Keratinocyte (primary cell): ENCODE measurements around the gene ZNF701.

Source experiments
- CTCF ChIP-seq, 3 experiments: IDR thresholded peaks in 1 of 3; conservative IDR thresholded peaks in 1 of 3; optimal IDR thresholded peaks in 1 of 3; 2 replicates in 2 of 3; 3 replicates in 1 of 3; pipeline versions ENCODE3 to v1.5.1; 2011; ENCODE audit warnings: low read length in 3 of 3, mild to moderate bottlenecking in 3 of 3, moderate library complexity in 2 of 3, control low read depth in 1 of 3, inconsistent platforms in 1 of 3; ENCODE audit not compliant: insufficient read depth in 2 of 3; ENCODE audit errors: extremely low read depth in 1 of 3
- EZH2 ChIP-seq: IDR thresholded peaks from one replicate; pipeline ENCODE4 v1.6.1; 2012; ENCODE audit warnings: inconsistent platforms, mild to moderate bottlenecking, low read length, moderate library complexity

- TF ChIP-seq CTCF (optimal IDR thresholded peaks at IDR 0.05 in 1 of 3, IDR thresholded peaks at IDR 0.05 in 1 of 3, conservative IDR thresholded peaks at IDR 0.05 in 1 of 3; ENCODE audit: extremely low read depth in 1 of 3, insufficient read depth in 2 of 3, low read length in 3 of 3), result no peak
- TF ChIP-seq EZH2, result no peak
These were observed 37.6 kb upstream of the ZNF701 start for GRCh38 chr19:52532480-52532879.
